ENCODE measurements around the gene PTPN4.

GRCh38 chr2:119775102-119775501 lies 15.4 kb downstream of the PTPN4 start:
- TF ChIP-seq YY1 (IDR thresholded peaks at IDR 0.05; ENCODE audit: insufficient read depth, insufficient read length) (no peak), ZNF274 (IDR thresholded peaks at IDR 0.05; ENCODE audit: low read depth, low read length) (no peak), SUZ12 (IDR thresholded peaks at IDR 0.05; ENCODE audit: extremely low read depth, insufficient read depth, insufficient read length) (no peak)

All from NT2/D1 (cell line).